HFF-Myc (cell line): Measurements from ENCODE around the gene FGF5.

Experiments
- DNase-seq: peaks from one replicate; pipeline ENCODE4 v3.0.0-alpha.2; 2011; ENCODE audit warnings: low read depth; ENCODE audit errors: extremely low read depth
- H3K4me3 ChIP-seq: replicated peaks from 2 replicates; pipeline ENCODE4 v1.5.1; 2011; ENCODE audit warnings: low read depth, mild to moderate bottlenecking, control low read depth, low read length
- CTCF ChIP-seq: IDR thresholded peaks from 2 replicates; pipeline ENCODE4 v1.5.1; 2012; ENCODE audit warnings: mild to moderate bottlenecking, low read depth, low read length, control low read depth; ENCODE audit errors: missing control alignments

FGF5 gene

GRCh38 chr4:80266253-80266901 lies at the start of gene FGF5:
TSS of gene FGF5 (plus strand) at chr4:80266664. CDS start at chr4:80266825, 161 bp downstream.
- TF ChIP-seq CTCF, result no peak
- DNase-seq, result peak; percentile 52
- peak within 1 kb of the TSS; percentile 86 for H3K4me3 ChIP-seq

- no peak overlapping the region for H3K4me3 ChIP-seq
- no peak for TF ChIP-seq CTCF
- DNase-seq, result no peak
These were observed 47.0 kb upstream of the FGF5 start for GRCh38 chr4:80219301-80220025.

- no peak for DNase-seq
- H3K4me3 ChIP-seq, result no peak overlapping the region
- TF ChIP-seq CTCF, result no peak
These were observed 45.8 kb upstream of the FGF5 start for GRCh38 chr4:80220711-80221110.

- peak; percentile 21 for TF ChIP-seq CTCF
- DNase-seq, result no peak
- no peak overlapping the region for H3K4me3 ChIP-seq
These were observed 45.3 kb upstream of the FGF5 start for GRCh38 chr4:80221161-80221560.

GRCh38 chr4:80225595-80225994 lies 40.9 kb upstream of the FGF5 start:
- DNase-seq, result no peak
- no peak for TF ChIP-seq CTCF

GRCh38 chr4:80226094-80226493 lies 40.4 kb upstream of the FGF5 start:
- no peak overlapping the region for H3K4me3 ChIP-seq
- no peak for DNase-seq
- no peak for TF ChIP-seq CTCF

More at GRCh38 chr4:80225595-80225994, 40.9 kb upstream of the FGF5 start:
- no peak overlapping the region for H3K4me3 ChIP-seq

- TF ChIP-seq CTCF, result no peak
- DNase-seq, result no peak
- no peak overlapping the region for H3K4me3 ChIP-seq
These were observed 38.0 kb upstream of the FGF5 start for GRCh38 chr4:80228460-80228859.
